ENCODE results near the gene HPCAL1.

DNA sequence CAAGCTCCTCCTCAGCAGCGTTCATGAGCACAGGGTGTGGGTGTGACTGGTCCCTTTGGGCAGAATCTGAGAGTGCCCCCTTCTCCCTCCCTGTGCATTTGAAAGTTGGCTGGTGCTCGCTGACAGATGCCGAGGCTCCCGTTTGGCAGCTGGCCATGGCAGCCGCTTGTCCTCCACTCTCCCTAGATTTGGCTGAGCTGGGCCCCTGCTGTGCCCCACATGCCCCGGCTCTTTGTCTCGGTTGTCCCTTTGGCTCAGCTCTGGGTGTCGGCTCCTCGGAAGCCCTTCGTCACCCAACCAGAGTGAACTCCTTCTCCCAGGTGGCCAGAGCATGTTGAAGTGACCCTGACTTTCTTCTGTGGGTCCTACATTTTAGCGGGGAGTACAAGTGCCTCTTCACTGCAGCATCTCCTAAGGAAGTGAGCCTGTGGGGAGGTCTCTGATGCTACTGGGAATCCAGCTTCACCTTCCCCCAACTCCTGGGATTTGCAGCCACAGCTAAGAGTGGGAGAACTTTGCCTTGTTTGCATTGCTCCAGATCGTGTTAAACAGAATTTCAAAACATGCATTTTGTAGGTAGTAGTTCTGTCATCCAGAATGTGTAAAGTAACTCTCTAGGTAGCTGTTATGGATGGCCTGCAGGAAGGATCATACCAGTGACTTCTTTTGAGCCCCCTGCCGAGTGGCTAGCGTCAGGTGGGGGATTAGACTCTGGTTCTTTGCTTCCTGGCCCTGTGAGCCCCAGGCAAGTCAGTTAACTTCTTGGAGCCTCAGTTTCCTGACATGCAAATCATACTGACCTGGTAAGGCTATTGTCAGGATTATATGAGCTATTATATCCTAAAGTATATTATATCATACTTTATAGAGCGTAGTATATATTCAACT lies 24.2 kb downstream of the HPCAL1 start:
- no peak for TF ChIP-seq EZH2 (IDR thresholded peaks at IDR 0.05; ENCODE audit: insufficient read depth, poor library complexity, severe bottlenecking)
- no peak for TF ChIP-seq EZH2phosphoT487 (IDR thresholded peaks at IDR 0.05; ENCODE audit: insufficient read depth, low read depth)
